Tongue (tissue), 2 donors: ENCODE results near the gene HHLA2. TPM values are rescaled to one million over a fixed set of nuclear protein-coding genes. Genes with fewer than 3 reads are reported as not detected.
A peak's percentile ranks its signal among the peaks of the same experiment; 100 is the strongest.
"Not testable (repeated sequence)": the region's sequence is repeated elsewhere in the genome, so short reads cannot be mapped to it uniquely, and the experiment has no call there.

Experiments used
- DNase-seq: peaks from one replicate; pipeline ENCODE4 v3.0.0-alpha.2; 2015
- total RNA-seq: library from RNA; depleted of rRNA; stranded (reverse); fragments of >200 nt; gene quantifications from one replicate; pipeline ENCODE4 v1.2.3, GENCODE V29; 2014

The HHLA2 gene
- total RNA-seq, 1 donor from 2014 or later = not detected

GRCh38 chr3:108343491-108343890 lies 47.1 kb downstream of the HHLA2 start:
- DNase-seq = no peak

- no peak for DNase-seq
Measured at GRCh38 chr3:108345492-108346205, 49.3 kb downstream of the HHLA2 start.

GRCh38 chr3:108346301-108347227 lies 50.2 kb downstream of the HHLA2 start:
- no peak for DNase-seq

- no peak for DNase-seq
Measured at GRCh38 chr3:108352176-108352575, 55.8 kb downstream of the HHLA2 start.

- no peak for DNase-seq
Measured at GRCh38 chr3:108354562-108354961, 58.2 kb downstream of the HHLA2 start.

GRCh38 chr3:108357042-108357441 lies 60.7 kb downstream of the HHLA2 start:
- DNase-seq = no peak

- no peak for DNase-seq
Measured at GRCh38 chr3:108359011-108359410, 62.7 kb downstream of the HHLA2 start.

GRCh38 chr3:108376026-108376425 lies 79.7 kb downstream of the HHLA2 start:
- DNase-seq = peak; percentile 55

GRCh38 chr3:108377384-108377783 lies 81.0 kb downstream of the HHLA2 start:
- DNase-seq = no peak

GRCh38 chr3:108378153-108378951 lies 82.0 kb downstream of the HHLA2 start:
- DNase-seq = no peak

- not testable (repeated sequence) for DNase-seq
Measured at GRCh38 chr3:108378952-108379342, 82.6 kb downstream of the HHLA2 start.

- DNase-seq = no peak
Measured at GRCh38 chr3:108380128-108380795, 83.9 kb downstream of the HHLA2 start.

- peak; percentile 67 for DNase-seq
Measured at GRCh38 chr3:108381529-108382140, 85.3 kb downstream of the HHLA2 start.

GRCh38 chr3:108383306-108383705 lies 87.0 kb downstream of the HHLA2 start:
- no peak for DNase-seq

GRCh38 chr3:108387063-108387462 lies 90.7 kb downstream of the HHLA2 start:
- no peak for DNase-seq

GRCh38 chr3:108388136-108389132 lies 92.1 kb downstream of the HHLA2 start:
- DNase-seq = no peak

- no peak for DNase-seq
Measured at GRCh38 chr3:108389372-108389771, 93.0 kb downstream of the HHLA2 start.

- no peak for DNase-seq
Measured at GRCh38 chr3:108391917-108392593, 95.7 kb downstream of the HHLA2 start.

- no peak for DNase-seq
Measured at GRCh38 chr3:108393128-108393900, 97.0 kb downstream of the HHLA2 start.
